Fibroblast of pulmonary artery (primary cell): Measurements from ENCODE around the gene TCAF1.
"Not testable (repeated sequence)": the region's sequence is repeated elsewhere in the genome, so short reads cannot be mapped to it uniquely, and the experiment has no call there.

Source experiments
- DNase-seq: peaks from one replicate; pipeline ENCODE4 v3.0.0-alpha.2; 2010; ENCODE audit warnings: low read depth
- H3K4me3 ChIP-seq: replicated peaks from 2 replicates; pipeline ENCODE4 v1.5.1; 2011; ENCODE audit warnings: low read depth, mild to moderate bottlenecking, control low read depth, low read length, moderate library complexity

TCAF1 gene

DNA sequence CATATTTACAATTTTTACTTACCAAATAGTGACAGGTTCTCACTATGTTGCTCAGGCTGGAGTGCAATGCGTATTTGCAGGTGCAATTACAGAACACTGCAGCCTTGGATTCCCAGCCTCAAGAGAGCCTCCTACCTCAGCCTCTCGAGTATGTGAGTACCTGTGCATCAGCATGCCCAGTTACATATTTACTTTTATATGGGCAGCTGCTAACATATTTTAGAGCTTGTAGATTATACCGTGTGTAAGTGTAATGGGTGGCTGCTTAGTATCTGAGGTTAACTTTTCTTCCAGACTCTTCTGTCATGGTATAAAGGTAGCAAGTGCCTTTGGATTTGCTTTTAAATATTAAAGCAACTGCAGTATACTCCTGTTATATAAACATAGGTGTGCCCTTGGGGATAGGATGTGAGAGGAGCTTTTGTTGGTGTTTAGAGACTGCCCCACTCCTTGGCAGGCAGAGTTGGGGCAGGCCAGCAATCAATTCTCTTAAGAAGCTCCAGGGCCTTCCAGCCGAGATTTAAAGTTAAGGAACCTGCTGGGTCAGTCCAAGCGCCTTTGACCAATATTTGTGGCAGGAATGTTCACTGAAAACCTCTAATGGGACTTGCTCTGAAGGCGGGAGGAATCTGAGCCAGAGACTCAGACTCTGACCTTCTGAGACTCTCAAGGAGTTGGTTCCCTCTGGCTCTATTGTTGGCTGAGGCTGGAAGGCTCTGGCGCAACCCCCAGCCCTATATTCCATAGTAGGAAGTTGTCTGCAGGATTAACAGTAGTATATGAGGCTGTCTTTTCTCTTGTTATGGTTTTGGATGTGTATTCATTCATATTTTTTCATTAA lies 77.5 kb downstream of the TCAF1 start:
- DNase-seq = not testable (repeated sequence)

DNA sequence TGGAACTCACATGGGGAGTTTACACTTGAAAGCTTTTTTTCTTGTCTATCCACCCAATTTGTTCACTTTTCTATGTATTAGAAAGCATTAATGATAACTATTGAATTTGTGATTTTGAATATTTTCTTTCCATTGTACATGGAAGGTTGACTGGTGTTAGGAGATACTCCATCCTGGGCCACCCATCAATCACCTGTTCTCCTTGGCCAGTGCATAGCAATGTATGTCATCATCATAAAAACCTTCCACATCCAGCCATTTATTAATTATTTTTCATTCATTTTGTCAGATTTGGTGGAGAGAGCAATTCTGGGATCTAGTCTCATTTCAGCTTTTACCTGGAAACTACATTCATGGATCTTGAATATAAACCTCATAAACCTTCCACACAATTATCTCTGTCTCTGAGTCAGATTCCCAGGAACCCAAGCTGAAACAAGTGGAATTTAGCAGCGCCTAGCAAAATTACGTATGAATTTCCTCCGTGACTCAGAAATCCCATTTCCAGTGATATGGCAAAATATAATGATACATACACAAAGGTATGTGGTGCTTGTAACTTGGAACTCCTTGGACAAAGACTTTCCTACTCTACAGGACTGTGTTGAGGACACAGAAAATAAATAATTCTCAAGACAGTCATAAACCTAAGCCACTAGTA lies 78.2 kb downstream of the TCAF1 start:
- DNase-seq, H3K4me3 ChIP-seq: not testable (repeated sequence)

More for the DNA sequence above, 77.5 kb downstream of the TCAF1 start:
- H3K4me3 ChIP-seq = not testable (repeated sequence)

DNA sequence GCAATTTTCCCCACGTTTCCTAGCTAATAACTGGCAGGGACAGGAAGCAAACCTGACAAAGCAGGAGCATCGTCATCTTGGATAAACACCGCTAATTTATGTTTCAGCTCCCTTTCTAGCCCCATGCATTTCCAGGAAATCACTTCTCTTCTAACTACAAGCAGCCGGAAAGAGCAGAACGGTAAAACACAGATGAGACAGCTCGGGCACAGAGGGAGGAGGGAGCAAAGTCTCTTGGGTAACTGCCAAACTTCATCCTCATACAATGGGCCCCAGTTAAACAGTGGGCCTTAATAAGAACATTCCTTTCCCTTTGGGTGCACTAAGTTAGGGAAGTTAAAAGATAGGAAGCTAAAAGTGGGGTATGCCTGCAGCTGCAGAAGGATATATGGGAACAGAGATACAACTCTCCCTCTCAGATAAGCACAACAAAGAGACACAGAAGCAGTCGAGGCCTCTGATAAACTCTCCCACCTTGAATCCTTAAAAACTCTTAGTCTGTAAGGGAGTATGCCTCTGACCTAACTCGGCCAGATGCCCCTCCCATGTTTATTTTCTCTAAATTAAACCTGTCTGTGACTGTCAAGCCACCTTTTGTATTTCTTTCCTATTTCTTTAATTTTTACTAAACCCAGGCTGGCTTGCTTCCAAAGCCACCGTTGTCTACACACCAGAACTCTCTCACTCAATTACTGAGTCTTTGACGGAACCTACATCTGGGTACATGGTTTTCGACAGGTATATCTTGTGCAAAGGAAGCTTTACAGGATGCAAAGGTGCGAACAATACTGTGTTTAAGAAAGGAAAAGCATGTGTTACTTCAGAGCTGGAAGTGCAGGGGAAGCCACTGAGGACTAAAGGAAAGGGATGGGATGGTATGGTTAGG lies 80.3 kb downstream of the TCAF1 start:
- not testable (repeated sequence) for H3K4me3 ChIP-seq, DNase-seq

DNA sequence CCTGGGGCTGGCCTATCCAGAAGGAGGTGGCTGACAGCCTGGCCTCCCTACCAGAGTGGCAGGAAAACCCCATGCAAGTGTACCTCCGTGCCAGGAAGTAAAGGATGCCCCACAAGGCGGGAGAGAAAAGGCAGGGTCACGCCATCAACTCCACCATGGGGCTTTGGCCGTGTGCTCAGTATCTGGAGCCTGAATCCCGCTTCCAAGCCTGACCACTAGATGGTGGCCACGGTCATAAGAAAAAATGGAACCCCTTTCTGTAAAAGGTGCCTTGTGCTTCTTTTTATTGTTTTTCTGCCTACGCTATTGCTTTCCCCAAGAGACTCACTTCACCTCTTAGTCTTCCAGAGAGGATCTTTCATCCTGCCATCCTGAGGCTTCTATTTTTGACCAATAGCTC lies 84.1 kb downstream of the TCAF1 start:
- H3K4me3 ChIP-seq, DNase-seq: not testable (repeated sequence)

DNA sequence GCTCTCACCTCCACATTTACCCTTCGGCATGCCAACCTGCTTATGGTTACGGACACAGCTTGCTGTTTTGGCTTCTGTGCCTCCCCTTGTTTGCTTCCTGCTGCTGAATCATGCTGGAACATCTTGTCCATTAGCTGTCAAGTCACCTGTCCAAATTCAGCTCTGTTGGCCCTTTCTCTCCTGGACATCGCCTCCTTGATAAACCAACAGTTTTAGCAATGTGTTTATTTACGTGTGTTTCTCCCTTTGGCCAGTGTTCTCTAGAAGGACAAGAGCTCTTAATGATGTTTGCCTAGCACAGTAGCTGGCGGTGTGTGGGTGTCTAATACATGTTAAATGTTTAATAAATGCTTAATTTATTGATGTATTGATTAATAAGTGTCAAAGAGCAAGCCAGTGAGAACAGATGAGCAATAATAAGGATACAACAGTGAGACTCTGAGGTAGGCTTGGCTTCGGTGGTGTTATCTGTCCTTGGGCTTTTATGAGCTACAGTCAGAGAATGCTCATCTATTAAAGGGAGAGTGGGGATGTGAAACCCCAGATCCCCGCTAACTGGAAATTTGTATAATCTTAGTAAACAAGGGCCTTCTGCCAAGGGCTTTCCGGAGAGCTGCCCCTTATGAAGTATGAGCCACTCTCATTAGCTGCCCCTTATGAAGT lies 85.4 kb downstream of the TCAF1 start:
- DNase-seq, H3K4me3 ChIP-seq: not testable (repeated sequence)

DNA sequence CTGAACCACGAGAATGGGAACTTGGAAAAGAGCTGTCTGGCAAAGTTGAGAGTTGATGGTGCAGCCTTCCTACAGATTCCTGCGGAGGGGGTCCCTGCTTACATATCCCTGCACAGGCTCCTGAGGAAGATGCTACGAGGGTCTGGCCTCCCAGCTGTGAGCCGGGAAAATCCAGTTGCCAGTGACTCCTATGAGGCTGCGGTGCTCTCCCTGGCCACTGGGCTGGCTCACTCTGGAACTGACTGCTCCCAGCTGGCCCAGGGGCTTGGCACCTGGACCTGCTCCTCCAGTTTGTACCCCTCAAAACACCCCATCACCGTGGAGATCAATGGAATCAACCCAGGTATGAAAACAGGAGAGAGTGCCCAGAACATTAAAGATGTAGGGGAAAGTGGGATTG lies 91.3 kb downstream of the TCAF1 start:
- not testable (repeated sequence) for DNase-seq, H3K4me3 ChIP-seq

DNA sequence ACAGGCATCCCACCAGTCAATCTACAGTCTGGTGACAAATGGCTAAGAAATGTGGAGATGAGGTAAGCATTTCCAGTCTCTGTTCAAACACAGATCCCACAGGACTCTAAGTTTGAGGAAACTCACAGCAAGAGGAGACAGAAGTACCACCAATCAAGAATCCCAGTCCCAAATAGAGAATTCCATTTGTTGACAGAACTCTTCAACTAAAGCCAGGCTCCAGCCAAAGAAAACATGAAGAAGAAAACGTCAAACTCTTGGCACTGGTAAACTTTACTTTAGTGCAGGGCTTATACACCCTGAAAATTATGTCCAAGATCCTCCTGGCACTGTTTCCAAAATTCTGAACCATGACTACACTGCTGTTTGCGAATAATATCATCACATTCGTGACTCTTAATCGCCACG lies 95.3 kb downstream of the TCAF1 start:
- not testable (repeated sequence) for DNase-seq, H3K4me3 ChIP-seq
